Body of pancreas (tissue), 4 donors: ENCODE results near the gene ABHD12.

Experiments
- POLR2A ChIP-seq, 3 donors: fragments of 450-650 bp; IDR thresholded peaks; one replicate each; pipeline ENCODE4 v1.6.1; 2016; ENCODE audit warnings: antibody characterized with exemption in 3 of 3, mild to moderate bottlenecking in 2 of 3
- TF ChIP-seq, protein P1 (sequence below), 7 experiments: fragments of 450-650 bp in 4 of 7; fragments of 200-600 bp in 3 of 7; sonication (generic) in 3 of 7; IDR thresholded peaks; one replicate each; pipeline ENCODE4 v1.5.1; 2016 to 2019; ENCODE audit warnings: antibody characterized with exemption in 7 of 7

DNA sequence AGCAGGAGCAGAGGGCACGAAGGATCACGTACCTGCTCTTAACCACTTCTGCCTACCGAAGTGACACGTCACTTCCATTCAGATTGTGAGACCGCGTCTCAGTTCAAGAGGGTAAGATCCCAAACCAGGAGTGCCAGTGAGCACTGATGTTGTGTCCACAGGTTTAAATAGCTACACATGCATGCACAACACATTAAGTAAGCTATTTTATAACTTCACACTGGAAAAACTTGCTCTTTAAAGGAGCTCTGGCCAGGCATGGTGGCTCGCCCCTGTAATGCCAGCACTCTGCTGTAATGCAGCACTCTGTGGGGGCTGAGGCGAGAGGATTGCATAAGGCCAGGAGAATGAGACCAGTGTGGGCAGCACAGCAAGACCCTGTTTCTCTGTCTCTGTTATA is 21.1 kb downstream of the ABHD12 start:
- TF ChIP-seq, protein P1, sequence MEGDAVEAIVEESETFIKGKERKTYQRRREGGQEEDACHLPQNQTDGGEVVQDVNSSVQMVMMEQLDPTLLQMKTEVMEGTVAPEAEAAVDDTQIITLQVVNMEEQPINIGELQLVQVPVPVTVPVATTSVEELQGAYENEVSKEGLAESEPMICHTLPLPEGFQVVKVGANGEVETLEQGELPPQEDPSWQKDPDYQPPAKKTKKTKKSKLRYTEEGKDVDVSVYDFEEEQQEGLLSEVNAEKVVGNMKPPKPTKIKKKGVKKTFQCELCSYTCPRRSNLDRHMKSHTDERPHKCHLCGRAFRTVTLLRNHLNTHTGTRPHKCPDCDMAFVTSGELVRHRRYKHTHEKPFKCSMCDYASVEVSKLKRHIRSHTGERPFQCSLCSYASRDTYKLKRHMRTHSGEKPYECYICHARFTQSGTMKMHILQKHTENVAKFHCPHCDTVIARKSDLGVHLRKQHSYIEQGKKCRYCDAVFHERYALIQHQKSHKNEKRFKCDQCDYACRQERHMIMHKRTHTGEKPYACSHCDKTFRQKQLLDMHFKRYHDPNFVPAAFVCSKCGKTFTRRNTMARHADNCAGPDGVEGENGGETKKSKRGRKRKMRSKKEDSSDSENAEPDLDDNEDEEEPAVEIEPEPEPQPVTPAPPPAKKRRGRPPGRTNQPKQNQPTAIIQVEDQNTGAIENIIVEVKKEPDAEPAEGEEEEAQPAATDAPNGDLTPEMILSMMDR (IDR thresholded peaks at IDR 0.05) = no peak
- TF ChIP-seq POLR2A (IDR thresholded peaks at IDR 0.05) = no peak
